NCI-H345 treated with DMSO at 0.1 percent for 48 hours (cell line): ENCODE results near the gene DOK7.
"Not testable (repeated sequence)": the region's sequence is repeated elsewhere in the genome, so short reads cannot be mapped to it uniquely, and the experiment has no call there.

ENCODE experiments used
- DNase-seq: peaks from one replicate; lab custom pipeline; 2025; ENCODE audit not compliant: unreplicated experiment; lab: John Stamatoyannopoulos, UW

The DOK7 gene

DNA sequence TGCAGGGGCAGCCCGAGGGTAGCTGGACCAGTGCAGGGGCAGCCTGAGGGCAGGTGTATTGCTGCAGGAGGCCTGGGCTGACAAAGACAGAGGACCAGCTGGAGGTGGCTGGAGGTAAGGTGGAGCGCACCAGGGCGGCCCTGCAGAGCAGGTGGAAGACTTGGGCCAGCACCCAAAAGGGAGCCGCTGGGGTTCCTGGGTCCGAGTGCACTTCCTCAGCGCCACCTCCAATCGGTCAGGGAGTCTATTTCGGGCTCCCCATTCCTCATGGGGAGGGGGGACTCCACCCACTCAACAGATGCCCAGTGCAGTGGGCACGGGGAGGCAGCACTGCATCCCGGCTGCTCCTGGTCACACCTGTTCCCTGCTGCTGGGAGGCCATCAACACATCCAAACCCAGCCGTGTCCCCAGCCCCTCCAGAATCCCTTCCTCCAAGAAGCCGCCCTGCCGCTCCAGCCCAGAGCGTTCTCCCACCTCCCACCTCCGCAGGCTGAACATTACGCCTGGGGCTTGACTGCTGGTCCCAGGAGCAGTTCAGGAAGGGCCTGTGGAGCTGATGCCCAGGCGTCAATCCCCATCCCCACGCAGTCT lies 67.7 kb downstream of the DOK7 start:
- no peak for DNase-seq

DNA sequence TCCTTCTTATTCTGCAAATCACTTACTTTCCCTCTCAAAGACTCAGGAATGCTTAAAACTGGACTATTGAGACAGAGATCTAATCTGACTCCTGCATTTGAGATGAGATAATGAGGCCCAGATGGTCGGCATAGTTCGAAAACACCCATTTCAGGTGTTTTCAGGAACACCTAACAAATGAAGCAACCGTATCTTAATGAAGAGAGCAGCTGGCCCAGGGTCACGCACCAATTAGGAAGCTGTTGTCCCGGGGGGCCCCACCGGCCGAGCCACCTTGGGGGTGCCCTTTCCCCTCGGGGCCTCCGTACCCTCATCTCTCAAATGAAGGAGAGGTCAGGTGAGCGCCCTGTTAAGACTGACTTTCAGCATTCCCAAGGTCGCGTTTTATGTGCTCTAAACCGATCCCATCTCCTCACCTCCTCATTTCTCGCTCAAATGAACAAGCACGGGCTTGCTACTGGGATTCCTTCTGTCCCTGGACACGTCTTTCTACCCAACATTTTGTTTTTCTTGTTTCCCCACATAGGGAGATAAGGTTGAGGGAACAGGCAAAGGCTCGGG lies 68.3 kb downstream of the DOK7 start:
- no peak for DNase-seq

DNA sequence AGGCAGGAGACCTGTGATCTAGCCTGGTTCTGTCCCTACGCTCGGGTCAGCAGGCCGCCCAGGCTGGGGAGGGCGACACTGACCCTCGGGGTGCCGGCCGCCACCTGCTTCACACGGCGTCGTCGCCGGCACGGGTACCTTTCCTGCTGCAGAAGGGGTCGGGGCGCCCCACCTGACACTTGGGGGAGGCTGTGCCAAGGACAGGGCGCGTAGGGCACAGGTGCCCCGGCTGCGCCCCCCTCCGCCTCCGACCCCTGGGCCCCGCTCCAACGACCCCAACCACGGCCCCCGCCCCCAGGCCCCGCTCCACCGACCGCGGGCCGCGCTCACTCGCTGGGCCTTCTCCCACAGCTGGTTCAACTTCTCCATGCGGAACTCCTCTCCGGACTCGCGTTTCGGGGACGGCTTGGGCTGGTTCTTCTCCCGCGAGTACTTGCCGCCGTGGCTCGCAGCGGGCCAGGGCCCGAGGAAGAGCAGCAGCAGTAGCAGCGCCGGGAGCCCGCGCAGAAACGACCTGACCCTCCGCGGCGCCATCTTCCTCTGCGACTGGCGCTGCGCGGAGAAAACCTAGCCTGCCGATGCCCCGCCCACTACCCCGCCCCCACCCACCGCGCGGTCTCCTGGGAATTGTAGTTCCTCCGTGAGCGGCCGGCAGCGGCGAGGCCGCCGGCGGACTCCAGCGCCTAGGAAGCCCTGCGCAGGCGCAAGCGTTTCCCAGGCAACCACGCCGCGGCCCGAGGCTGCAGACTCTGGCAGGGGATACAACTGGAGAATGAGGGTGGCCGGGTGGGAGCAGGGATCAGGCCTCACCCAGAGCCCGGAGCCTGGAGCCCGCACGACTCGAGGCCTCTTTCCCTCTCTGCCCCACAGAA lies 69.0 kb downstream of the DOK7 start, which contains the start of gene LRPAP1:
LRPAP1 (minus strand) TSS at position 544 of the 872 bp plus-strand sequence; CDS start at position 534, 10 bp downstream.
- peak; percentile 67 for DNase-seq

DNA sequence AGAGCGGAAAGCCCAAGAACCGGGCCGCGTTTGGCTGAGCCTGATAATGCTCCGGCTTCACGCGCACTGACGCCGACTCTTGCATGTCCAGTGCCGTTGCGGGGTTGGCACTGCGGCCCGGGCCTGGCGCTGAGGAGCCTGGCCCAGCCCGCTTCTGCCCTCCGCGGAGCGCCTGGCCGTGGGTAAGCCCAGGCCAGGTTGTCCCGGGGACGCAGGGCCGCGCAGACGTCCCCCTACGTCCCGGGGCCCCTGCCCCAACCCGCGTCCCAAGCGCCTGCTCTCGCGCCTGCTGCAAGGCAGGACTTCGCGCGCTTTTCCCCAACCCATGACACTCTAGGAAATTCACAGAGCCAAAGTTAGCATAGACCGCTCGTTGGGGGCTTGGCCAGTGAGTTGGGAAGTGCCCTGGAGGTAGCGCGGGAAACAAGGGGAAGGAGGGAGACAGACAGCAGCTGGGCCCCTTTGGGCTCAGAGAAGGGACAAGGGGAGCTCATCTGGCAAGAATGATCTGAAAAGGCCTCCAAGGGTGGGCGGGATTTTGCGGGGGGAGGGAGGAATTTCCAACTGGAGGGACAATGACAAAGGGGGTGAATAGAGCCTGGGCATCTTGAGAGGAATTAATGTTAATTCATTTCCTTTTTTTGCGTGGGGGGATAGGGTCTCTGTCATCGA lies 69.8 kb downstream of the DOK7 start:
- DNase-seq = no peak

DNA sequence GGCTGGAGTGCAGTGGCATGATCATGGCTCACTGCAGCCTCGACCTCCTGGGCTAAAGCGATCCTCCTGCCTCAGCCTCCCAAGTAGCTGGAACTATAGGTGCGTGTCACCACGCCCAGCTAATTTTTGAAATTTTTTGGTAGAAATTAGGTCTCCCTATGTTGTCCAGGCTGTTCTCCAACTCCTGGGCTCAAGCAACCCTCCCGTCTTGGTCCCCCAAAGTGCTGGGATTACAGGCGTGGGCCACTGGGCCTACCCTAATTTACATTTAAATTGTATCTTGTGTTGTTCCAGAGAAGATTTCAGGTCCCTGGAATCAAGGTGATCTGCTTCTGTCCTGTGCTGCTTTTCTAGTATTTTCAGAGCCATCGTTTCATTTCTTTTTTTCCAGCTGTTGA lies 70.3 kb downstream of the DOK7 start:
- DNase-seq = no peak

DNA sequence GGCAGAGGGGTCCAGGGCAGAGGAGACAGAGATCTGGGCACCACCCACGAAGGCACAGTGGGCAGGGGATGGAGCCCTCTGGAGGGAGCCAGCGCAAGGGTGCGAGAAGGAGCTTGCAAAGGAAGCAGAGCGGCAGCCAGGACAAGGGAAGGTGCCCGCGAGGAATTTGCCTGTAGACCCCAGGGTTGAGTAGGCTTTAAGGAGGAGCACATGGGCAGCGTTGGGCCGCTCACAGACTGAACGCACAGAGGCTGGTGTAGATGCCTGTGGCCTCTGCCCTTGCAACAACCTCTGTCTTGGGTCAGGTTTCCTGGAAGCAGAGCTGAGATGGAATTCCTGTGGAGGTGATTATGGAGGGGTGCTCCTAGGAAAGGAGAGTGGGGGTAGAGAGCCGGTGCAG lies 72.7 kb downstream of the DOK7 start:
- not testable (repeated sequence) for DNase-seq

DNA sequence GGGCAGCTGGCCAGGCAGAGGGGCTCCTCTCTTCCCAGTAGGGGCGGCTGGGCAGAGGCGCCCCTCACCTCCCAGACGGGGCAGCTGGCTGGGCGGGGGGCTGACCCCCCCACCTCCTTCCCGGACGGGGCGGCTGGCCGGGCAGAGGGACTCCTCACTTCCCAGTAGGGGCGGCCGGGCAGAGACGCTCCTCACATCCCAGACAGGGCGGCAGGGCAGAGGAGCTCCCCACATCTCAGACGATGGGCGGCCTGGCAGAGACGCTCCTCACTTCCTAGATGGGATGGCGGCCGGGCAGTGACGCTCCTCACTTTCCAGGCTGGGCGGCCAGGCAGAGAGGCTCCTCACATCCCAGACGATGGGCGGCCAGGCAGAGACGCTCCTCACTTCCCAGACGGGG lies 75.8 kb downstream of the DOK7 start:
- DNase-seq = not testable (repeated sequence)

DNA sequence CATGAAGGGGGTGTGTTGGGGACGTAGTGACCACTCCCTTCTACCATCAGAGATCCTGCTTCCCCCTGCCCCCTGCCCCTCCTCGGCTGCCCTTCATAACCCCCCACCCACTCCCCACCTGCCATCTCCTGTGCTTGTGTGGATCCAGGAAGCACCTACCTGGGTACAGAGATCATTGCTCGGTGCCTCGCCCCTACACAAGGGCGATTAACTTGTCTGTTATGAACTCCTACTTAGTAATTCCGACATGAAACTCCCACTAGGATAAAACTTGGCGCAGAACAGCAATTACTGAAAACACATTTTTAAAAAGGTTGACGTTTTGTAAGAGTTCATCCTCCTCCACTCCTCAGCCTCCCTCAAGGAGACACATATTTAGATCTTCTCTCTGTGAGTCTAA lies 80.3 kb downstream of the DOK7 start:
- DNase-seq = not testable (repeated sequence)
